Activated CD8-positive, alpha-beta T cell treated with anti-CD3 and anti-CD28 coated beads for 36 hours (primary cell): Measurements from ENCODE around the gene CAMK2G. TPM values are rescaled to one million over a fixed set of nuclear protein-coding genes. Genes with fewer than 3 reads are reported as not detected.

Source experiments
- ATAC-seq: fragments of 200-7000 bp; cut with Tn5 transposase; one replicate; pipeline ENCODE4 v1.10.0; 2021; ENCODE audit warnings: mild to moderate bottlenecking, moderate library complexity
- CTCF ChIA-PET: fragments of 350-600 bp; sonication (Branson Sonifier 250); formaldehyde crosslinking; loops from one replicate; lab custom pipeline; 2021; ENCODE audit warnings: antibody characterized with exemption; lab: Charles Lee
- POLR2A ChIA-PET: fragments of 350-600 bp; sonication (Branson Sonifier 250); formaldehyde crosslinking; loops from one replicate; lab custom pipeline; 2021; ENCODE audit warnings: antibody characterized with exemption; lab: Charles Lee
- DNase-seq: peaks from one replicate; pipeline ENCODE4 v3.0.0-alpha.2; 2020
- H3K27ac Mint-ChIP-seq: one replicate; pipeline ENCODE4 v1.8.0; 2021; ENCODE audit warnings: mild to moderate bottlenecking, mixed read lengths
- H3K27me3 Mint-ChIP-seq: one replicate; pipeline ENCODE4 v1.8.0; 2021; ENCODE audit warnings: mixed read lengths
- H3K36me3 Mint-ChIP-seq: one replicate; pipeline ENCODE4 v1.8.0; 2021; ENCODE audit warnings: low read depth, mixed read lengths
- H3K4me1 Mint-ChIP-seq: one replicate; pipeline ENCODE4 v1.8.0; 2021; ENCODE audit warnings: low read depth, mixed read lengths
- H3K4me3 Mint-ChIP-seq: one replicate; pipeline ENCODE4 v1.8.0; 2021; ENCODE audit warnings: mild to moderate bottlenecking, moderate library complexity, mixed read lengths
- H3K9me3 Mint-ChIP-seq: one replicate; pipeline ENCODE4 v1.8.0; 2021; ENCODE audit warnings: mixed read lengths
- CTCF ChIP-seq: fragments of 200-600 bp; IDR thresholded peaks from one replicate; pipeline ENCODE4 v1.8.0; 2022; ENCODE audit warnings: antibody characterized with exemption, mild to moderate bottlenecking
- intact Hi-C: fragments of 100-400 bp; cut with micrococcal nuclease; formaldehyde crosslinking; loops from one replicate; pipeline ENCODE4 v1.10.0; 2022
- total RNA-seq, 2 experiments: library from RNA; stranded (reverse); gene quantifications; one replicate each; pipeline ENCODE4 v1.2.3, GENCODE V29; 2021

CAMK2G gene
- total RNA-seq, 2 experiments from 2014 or later = 17.8 to 18.5 TPM

DNA sequence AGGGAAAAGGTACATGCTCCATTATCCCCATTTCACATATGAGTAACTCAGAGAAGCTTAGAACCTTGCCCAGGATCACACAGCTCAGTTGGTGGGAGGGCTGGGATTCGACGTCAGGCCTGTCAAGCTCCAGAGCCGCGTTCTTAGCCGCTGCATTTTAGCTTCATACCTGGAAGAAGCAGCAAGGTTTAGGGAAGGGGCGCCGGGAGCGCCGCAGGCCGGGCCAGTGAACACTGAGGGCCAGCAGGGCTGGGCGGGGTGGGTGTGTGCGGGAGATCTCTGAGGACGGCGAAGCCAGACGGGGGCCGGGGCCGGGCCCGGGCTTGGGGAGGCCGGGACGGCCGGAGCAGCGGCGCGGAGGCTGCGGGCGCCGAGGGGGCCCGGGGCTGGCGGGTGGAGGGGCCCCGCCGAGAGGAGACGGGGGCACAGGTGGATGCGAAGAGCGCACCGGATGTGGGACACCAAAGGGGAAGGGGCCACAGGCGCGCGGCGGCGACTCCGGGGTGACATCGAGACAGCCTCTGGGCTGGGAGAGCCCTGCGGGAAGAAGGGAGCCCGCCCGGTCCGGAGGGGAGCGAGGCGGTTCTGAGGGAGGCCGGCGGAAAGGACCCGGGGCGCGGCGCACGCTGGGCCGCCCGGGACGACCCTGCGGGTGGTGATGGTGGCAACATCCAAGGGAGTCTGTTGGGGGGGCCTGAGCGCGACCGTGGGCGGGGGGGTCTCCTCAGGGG is 63.5 kb downstream of the CAMK2G start:
- Mint-ChIP-seq H3K27me3 (no peaks in the 10 kb centered on the region), H3K27ac (peak overlapping the region; percentile 98), H3K4me3 (peak overlapping the region; percentile 82), H3K9me3 (no peaks in the 10 kb centered on the region), H3K36me3 (peaks cover 53% of the 10 kb centered on the region), H3K4me1 (peaks cover 44% of the 10 kb centered on the region)
- ChIA-PET CTCF (interaction anchor here (1.0 to 1.8 kb wide), 3 partner anchors 21 to 69 kb away, joined by 3 to 4 read pairs (median 3); no protein-coding TSS in a partner anchor), POLR2A (interaction anchor here (0.5 to 9.1 kb wide), 11 partner anchors 10 to 322 kb away, joined by 3 to 110 read pairs (median 12); partner anchors contain the start of genes CAMK2G, CHCHD1, SEC24C and ZSWIM8)
- ATAC-seq = peak; percentile 15
- peak; percentile 65 for DNase-seq
- TF ChIP-seq CTCF = no peak
- intact Hi-C loops = no loop called here

DNA sequence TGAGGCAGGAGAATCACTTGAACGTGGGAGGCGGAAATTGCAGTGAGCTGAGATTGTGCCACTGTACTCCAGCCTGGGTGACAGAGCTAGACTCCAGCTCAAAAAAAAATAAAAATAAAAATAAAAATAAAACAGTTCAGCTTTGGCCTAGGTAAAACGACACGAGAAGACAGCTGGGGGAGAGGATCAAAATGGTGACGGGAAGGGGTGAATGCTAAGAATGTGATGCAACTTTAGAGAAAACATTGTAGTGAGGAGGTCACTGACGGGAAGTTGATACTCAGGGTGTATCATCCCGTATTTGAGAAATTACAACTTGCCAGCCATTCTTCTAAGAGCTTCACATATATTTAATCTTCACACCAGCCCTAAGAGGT is 64.0 kb downstream of the CAMK2G start:
- Mint-ChIP-seq H3K4me1 (peaks cover 47% of the 10 kb centered on the region), H3K4me3 (peak overlapping the region; percentile 82)

GRCh38 chr10:73809061-73809818 is 65.1 kb downstream of the CAMK2G start:
- Mint-ChIP-seq H3K36me3 (peaks cover 59% of the 10 kb centered on the region), H3K27me3 (no peaks in the 10 kb centered on the region)

More for the DNA sequence above, 64.0 kb downstream of the CAMK2G start:
- peaks cover 58% of the 10 kb centered on the region for H3K36me3 Mint-ChIP-seq
- TF ChIP-seq CTCF = no peak
- ATAC-seq = no peak
- H3K9me3 Mint-ChIP-seq = no peaks in the 10 kb centered on the region
- H3K27ac Mint-ChIP-seq = peak overlapping the region; percentile 98
- ChIA-PET CTCF (interaction anchor here (1.0 to 1.8 kb wide), 4 partner anchors 21 to 70 kb away, joined by 3 to 5 read pairs (median 4); no protein-coding TSS in a partner anchor), POLR2A (interaction anchor here (0.5 to 9.1 kb wide), 12 partner anchors 9 to 321 kb away, joined by 3 to 110 read pairs (median 8); partner anchors contain the start of genes CAMK2G, CHCHD1, SEC24C and ZSWIM8)
- peak; percentile 21 for DNase-seq
- intact Hi-C loops = no loop called here
- H3K27me3 Mint-ChIP-seq = no peaks in the 10 kb centered on the region

More at GRCh38 chr10:73809061-73809818, 65.1 kb downstream of the CAMK2G start:
- Mint-ChIP-seq H3K27ac (peak overlapping the region; percentile 98), H3K9me3 (no peaks in the 10 kb centered on the region), H3K4me3 (peak overlapping the region; percentile 82), H3K4me1 (peaks cover 49% of the 10 kb centered on the region)
- ChIA-PET POLR2A (interaction anchor here (0.8 to 9.1 kb wide), 11 partner anchors 8 to 78 kb away, joined by 3 to 110 read pairs (median 12); partner anchors contain the start of genes CHCHD1, SEC24C and ZSWIM8), CTCF (interaction anchor here (0.6 to 1.8 kb wide), 6 partner anchors 9 to 71 kb away, joined by 3 to 5 read pairs (median 4); no protein-coding TSS in a partner anchor)
- intact Hi-C loops = no loop called here
- DNase-seq = no peak
- ATAC-seq = no peak
- no peak for TF ChIP-seq CTCF
